ENCODE data around the gene FHL1.
"Not testable (repeated sequence)": the region's sequence is repeated elsewhere in the genome, so short reads cannot be mapped to it uniquely, and the experiment has no call there.

The FHL1 gene

DNA sequence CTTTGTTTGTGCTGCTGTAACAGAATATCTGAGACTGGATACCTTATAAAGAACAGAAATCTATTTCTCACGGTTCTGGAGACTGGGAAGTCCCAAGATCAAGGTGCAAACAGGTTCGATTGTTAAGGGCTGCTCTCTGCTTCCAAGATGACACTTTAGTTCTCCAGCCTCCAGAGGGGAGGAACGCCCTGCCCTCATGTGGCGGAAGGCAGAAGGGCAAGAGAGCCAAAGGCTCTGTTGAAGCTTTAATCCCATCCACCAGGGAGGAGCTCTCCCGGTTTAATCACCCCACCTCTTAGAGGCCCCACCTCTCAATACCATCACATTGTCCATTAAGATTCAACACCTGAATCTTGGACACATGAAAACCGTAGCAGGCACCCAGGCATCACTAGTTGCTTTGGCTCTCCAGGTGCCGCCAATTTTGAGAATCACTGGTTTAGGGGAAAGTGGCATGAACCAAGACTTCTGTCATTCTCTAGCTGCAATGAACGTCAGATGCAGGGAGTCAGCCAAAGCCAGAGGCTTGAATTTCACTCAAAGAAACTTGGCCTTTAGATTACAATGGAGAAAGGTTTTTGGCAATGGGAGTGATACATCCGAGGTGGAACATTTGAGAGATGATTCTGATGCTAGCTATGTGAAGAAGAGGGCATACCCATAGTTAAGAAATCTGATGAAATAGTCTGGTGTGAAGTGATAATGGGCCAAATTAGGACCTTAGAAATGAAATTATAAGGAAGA is 15.7 kb downstream of the FHL1 start:
- Mint-ChIP-seq H3K9me3 (no peaks in the 10 kb centered on the region), H3K27me3 (peaks cover 0 to 4% of the 10 kb centered on the region in 2 donors), H3K4me3 (no peak overlapping the region), H3K27ac (no peak overlapping the region), H3K4me1 (peaks cover 2 to 4% of the 10 kb centered on the region in 2 donors), H3K36me3 (no peaks in the 10 kb centered on the region)
- DNase-seq, result peak; percentile 7
- peak; percentile 77 to 80 for ATAC-seq (replicated peaks)

DNA sequence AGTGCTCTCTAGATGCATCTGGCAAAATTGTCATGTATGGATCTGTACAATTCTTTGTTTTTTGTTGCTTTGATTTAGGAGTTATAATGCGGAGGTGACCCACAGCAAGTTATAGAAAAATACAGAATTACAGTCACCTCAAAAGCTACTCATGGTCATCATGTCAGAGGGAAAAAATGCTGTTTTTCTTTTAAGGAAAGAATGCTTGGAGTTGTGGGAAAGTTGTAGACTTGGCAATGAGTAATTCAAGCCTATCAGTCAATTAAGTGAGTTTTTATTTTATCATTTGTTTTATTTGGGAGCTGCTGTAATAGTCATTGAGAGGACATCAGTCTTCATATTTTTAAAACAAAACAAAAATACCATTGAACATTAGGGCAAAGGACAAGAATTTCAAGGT is 16.4 kb downstream of the FHL1 start:
- ATAC-seq (replicated peaks) (no peak), DNase-seq (no peak)
- H3K27ac Mint-ChIP-seq, result no peak overlapping the region
- H3K27me3 Mint-ChIP-seq, result no peaks in the 10 kb centered on the region
- H3K9me3 Mint-ChIP-seq, result no peaks in the 10 kb centered on the region
- H3K4me3 Mint-ChIP-seq, result no peak overlapping the region
- H3K4me1 Mint-ChIP-seq, result no peaks in the 10 kb centered on the region
- no peaks in the 10 kb centered on the region for H3K36me3 Mint-ChIP-seq

DNA sequence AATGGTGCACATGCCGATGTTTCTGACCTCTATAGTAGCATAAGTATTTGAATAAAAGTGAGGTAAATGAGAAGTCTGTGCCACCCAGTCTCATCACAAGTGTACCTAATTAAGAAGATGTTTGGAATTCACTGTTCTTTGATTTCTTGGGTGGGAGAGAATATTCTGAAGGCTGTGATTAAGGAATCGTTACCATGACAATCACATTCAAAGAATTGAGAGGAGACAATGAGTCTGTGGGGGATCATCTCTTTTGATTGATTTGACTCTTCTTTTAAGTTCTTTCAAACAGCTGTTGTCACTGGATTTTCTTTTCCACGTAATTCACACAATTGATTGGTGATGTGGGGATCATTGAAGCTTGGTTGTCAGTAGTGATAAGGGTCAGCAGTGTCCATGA is 18.1 kb downstream of the FHL1 start:
- no peaks in the 10 kb centered on the region for H3K9me3 Mint-ChIP-seq
- no peaks in the 10 kb centered on the region for H3K27me3 Mint-ChIP-seq
- H3K27ac Mint-ChIP-seq, result no peak overlapping the region
- no peak for DNase-seq
- peaks cover 0 to 2% of the 10 kb centered on the region in 2 donors for H3K4me1 Mint-ChIP-seq
- no peaks in the 10 kb centered on the region for H3K36me3 Mint-ChIP-seq
- no peak for ATAC-seq (replicated peaks)
- no peak overlapping the region for H3K4me3 Mint-ChIP-seq

- ATAC-seq (replicated peaks) (no peak), DNase-seq (no peak)
- no peak overlapping the region for H3K27ac Mint-ChIP-seq
- no peaks in the 10 kb centered on the region for H3K36me3 Mint-ChIP-seq
- H3K27me3 Mint-ChIP-seq, result no peaks in the 10 kb centered on the region
- no peaks in the 10 kb centered on the region for H3K9me3 Mint-ChIP-seq
- H3K4me3 Mint-ChIP-seq, result no peak overlapping the region
- peaks cover 0 to 2% of the 10 kb centered on the region in 2 donors for H3K4me1 Mint-ChIP-seq
Observed at GRCh38 chrX:136166221-136166855, 19.0 kb downstream of the FHL1 start.

GRCh38 chrX:136167989-136168388 is 20.7 kb downstream of the FHL1 start:
- H3K36me3 Mint-ChIP-seq; ATAC-seq (replicated peaks); H3K27me3 Mint-ChIP-seq; H3K9me3 Mint-ChIP-seq; H3K4me1 Mint-ChIP-seq; H3K4me3 Mint-ChIP-seq; DNase-seq: not testable (repeated sequence)
- peak overlapping the region; percentile 67 for H3K27ac Mint-ChIP-seq

- DNase-seq (no peak), ATAC-seq (replicated peaks) (no peak)
Observed at GRCh38 chrX:136168929-136169735, 21.8 kb downstream of the FHL1 start.

GRCh38 chrX:136170139-136170800 is 22.9 kb downstream of the FHL1 start:
- Mint-ChIP-seq H3K36me3 (no peaks in the 10 kb centered on the region), H3K4me3 (no peak overlapping the region), H3K27ac (no peak overlapping the region), H3K27me3 (no peaks in the 10 kb centered on the region), H3K4me1 (peaks cover 0 to 2% of the 10 kb centered on the region in 2 donors), H3K9me3 (no peaks in the 10 kb centered on the region)
- DNase-seq (no peak), ATAC-seq (replicated peaks) (no peak)

More at GRCh38 chrX:136168929-136169735, 21.8 kb downstream of the FHL1 start:
- H3K4me1 Mint-ChIP-seq, result peaks cover 0 to 2% of the 10 kb centered on the region in 2 donors
- no peaks in the 10 kb centered on the region for H3K27me3 Mint-ChIP-seq
- H3K9me3 Mint-ChIP-seq, result no peaks in the 10 kb centered on the region
- no peaks in the 10 kb centered on the region for H3K36me3 Mint-ChIP-seq
- no peak overlapping the region for H3K27ac Mint-ChIP-seq
- no peak overlapping the region for H3K4me3 Mint-ChIP-seq

DNA sequence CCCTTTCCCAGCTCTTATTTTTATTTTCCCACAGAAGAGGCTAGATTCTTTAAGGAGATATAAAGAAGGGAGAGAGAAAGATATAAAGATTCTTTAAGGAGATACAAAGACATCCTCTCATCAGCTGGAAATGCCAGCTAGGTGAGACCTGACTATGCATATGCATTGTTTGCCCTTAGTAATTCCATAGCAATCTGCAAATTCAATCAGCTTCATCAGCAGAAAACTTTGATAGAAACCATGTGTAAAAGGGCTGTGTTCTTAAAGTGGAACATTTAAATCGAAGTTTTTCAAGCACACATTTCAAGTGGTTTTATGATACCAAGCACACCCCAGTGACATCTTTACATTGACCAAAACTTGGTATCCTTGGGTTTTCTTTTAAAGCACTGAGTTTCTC is 24.1 kb downstream of the FHL1 start:
- Mint-ChIP-seq H3K9me3 (no peaks in the 10 kb centered on the region), H3K36me3 (no peaks in the 10 kb centered on the region), H3K27ac (no peak overlapping the region), H3K4me1 (peaks cover 0 to 2% of the 10 kb centered on the region in 2 donors), H3K27me3 (peaks cover 0 to 5% of the 10 kb centered on the region in 2 donors), H3K4me3 (no peak overlapping the region)
- no peak for DNase-seq
- ATAC-seq (replicated peaks), result no peak

- H3K9me3 Mint-ChIP-seq, result no peaks in the 10 kb centered on the region
- DNase-seq, result no peak
- H3K4me3 Mint-ChIP-seq, result no peak overlapping the region
Observed at GRCh38 chrX:136176399-136176825, 29.1 kb downstream of the FHL1 start.

DNA sequence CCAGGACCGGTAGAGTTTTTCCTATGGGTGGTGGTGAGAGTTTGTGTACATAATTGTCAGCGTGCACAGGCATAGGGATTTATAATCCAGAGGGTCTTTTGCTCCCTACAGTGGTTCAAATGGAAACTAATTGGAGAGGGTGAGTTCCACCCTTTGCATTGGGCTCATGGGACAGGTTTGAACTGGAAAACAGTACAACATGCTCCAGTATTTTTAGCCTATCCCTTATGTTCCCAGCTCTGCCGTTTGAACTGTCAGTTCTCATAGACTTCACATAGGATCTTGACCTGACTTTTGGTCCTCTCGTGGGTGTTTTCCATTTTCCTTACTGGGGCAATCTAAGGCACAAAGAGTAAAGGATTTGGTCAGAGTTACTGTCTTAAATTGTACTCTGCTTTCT is 31.8 kb downstream of the FHL1 start:
- peaks cover 0 to 5% of the 10 kb centered on the region in 2 donors for H3K27me3 Mint-ChIP-seq
- H3K9me3 Mint-ChIP-seq, result no peaks in the 10 kb centered on the region
- H3K27ac Mint-ChIP-seq, result no peak overlapping the region
- no peak overlapping the region for H3K4me3 Mint-ChIP-seq
- H3K4me1 Mint-ChIP-seq, result no peaks in the 10 kb centered on the region
- H3K36me3 Mint-ChIP-seq, result no peaks in the 10 kb centered on the region
- DNase-seq (no peak), ATAC-seq (replicated peaks) (no peak)

More at GRCh38 chrX:136176399-136176825, 29.1 kb downstream of the FHL1 start:
- ATAC-seq (replicated peaks), result no peak
- Mint-ChIP-seq H3K27ac (no peak overlapping the region), H3K36me3 (no peaks in the 10 kb centered on the region), H3K27me3 (peaks cover 0 to 5% of the 10 kb centered on the region in 2 donors), H3K4me1 (no peaks in the 10 kb centered on the region)

DNA sequence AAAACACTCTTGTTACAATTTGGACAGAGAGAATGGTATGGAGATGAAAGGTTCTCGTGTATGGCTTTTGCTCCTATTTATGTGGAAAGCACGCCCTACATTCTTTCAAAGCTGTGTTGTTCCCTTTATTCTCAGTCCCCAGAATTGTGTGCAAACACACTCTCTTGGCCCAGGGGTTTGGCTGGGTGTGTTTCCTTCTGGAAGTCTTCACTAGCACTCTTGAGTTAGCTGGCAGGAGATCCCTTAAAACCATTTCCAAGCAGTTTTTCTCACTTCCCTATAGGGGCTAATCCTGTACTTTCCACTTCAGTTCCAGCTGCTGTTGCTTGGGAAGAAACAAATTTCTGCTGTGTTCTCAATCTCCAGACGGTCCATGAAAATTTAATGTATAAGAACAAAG is 35.1 kb downstream of the FHL1 start:
- H3K27me3 Mint-ChIP-seq, result no peaks in the 10 kb centered on the region
- no peak for DNase-seq
- peaks cover 0 to 2% of the 10 kb centered on the region in 2 donors for H3K4me1 Mint-ChIP-seq
- H3K9me3 Mint-ChIP-seq, result no peaks in the 10 kb centered on the region
- no peaks in the 10 kb centered on the region for H3K36me3 Mint-ChIP-seq
- H3K27ac Mint-ChIP-seq, result no peak overlapping the region
- no peak for ATAC-seq (replicated peaks)
- no peak overlapping the region for H3K4me3 Mint-ChIP-seq

DNA sequence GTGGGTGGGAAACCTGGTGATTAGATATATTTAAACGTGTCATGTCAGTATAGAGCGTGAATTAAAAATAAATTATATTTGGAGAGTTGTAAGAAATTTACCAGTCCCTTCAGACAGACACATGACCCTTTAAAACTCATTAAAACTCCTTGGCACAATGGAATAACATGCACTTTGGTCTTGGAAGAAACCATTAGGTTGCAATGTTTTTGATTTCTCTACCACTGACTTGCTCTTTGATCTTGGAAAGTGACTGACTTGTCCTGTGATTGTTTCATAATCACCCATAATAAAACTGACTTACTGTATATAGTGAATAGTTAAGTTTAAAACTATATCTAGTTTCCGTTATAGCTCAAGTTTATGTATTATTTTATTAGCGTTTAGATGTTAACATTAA is 35.8 kb downstream of the FHL1 start:
- ATAC-seq (replicated peaks) (no peak), DNase-seq (no peak)
- no peak overlapping the region for H3K4me3 Mint-ChIP-seq
- H3K27me3 Mint-ChIP-seq, result no peaks in the 10 kb centered on the region
- no peak overlapping the region for H3K27ac Mint-ChIP-seq
- no peaks in the 10 kb centered on the region for H3K9me3 Mint-ChIP-seq
- H3K36me3 Mint-ChIP-seq, result no peaks in the 10 kb centered on the region
- H3K4me1 Mint-ChIP-seq, result peaks cover 0 to 2% of the 10 kb centered on the region in 2 donors

- H3K4me1 Mint-ChIP-seq, result peaks cover 0 to 2% of the 10 kb centered on the region in 2 donors
- ATAC-seq (replicated peaks) (no peak), DNase-seq (no peak)
- H3K4me3 Mint-ChIP-seq, result no peak overlapping the region
- H3K36me3 Mint-ChIP-seq, result no peaks in the 10 kb centered on the region
- no peak overlapping the region for H3K27ac Mint-ChIP-seq
- no peaks in the 10 kb centered on the region for H3K9me3 Mint-ChIP-seq
- no peaks in the 10 kb centered on the region for H3K27me3 Mint-ChIP-seq
Observed at GRCh38 chrX:136183917-136184316, 36.6 kb downstream of the FHL1 start.

DNA sequence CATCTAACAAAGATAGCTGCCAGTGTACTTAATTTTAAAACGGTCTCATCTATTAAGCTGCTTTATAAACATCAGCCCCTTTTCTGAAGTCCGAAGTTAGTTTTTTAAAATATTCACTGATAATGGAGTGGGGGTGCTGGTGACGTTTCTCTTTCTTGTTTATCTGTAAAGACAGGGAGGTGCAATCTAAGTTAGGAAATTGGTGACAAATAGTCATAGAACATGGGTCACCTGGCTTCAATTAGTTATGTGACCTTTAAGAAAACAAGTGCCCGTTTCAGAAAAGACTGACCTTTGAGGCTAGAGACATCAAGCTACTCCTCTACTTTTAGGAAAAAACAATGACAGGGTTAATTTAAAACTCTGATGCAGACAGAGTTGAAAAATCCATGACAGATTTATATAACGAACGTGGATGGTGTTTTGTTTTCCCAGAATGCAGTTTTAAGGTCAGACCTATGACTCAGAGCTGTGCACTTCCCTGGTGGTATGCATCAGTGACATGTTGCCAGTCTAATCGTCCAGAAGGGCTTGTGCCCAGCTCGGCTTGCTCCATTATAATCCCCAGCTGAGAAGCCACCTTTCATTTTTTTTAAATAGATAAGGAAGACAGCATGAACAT is 38.2 kb downstream of the FHL1 start:
- Mint-ChIP-seq H3K27ac (no peak overlapping the region), H3K36me3 (no peaks in the 10 kb centered on the region), H3K4me3 (peak overlapping the region in 1 of 2 donors; percentile 14), H3K4me1 (peaks cover 0 to 2% of the 10 kb centered on the region in 2 donors), H3K9me3 (no peaks in the 10 kb centered on the region), H3K27me3 (no peaks in the 10 kb centered on the region)
- DNase-seq (no peak), ATAC-seq (replicated peaks) (peak; percentile 51 to 61)

Measured in stimulated activated naive B cell treated with anti-CD40 and anti-IgM and Interleukin-4, amounts not matched to agents 10 μg/mL and 1 μg/mL and 100 μg/mL, for 72 hours (primary cell).